ENCODE measurements around the gene AP3S1. TPM values are rescaled to one million over a fixed set of nuclear protein-coding genes. Genes with fewer than 3 reads are reported as not detected.

The AP3S1 gene
- total RNA-seq, 2 experiments from 2014 or later: 33.2 to 33.6 TPM

DNA sequence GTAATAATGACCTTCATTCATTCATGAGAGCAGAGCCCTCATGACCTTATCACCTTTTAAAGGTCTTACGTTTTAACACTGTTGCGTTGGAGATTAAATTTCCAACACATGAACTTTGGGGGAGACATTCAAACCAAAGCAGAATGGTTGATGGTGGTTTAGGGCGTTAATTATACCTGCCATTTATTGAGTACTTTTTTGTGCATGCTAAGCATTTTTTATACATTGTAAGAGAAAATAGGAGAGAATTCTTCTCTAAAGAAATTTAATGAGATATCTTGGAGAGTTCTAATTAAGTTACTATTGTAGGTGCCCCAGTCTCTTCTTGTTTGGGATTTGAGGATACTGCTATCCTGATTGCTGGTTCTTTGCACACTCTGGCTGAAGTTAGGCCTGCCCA, 12.4 kb downstream of the AP3S1 start:
- CTCF ChIA-PET: no interaction called here
- peaks cover 37% of the 10 kb centered on the region for H3K4me1 Mint-ChIP-seq (ENCODE audit: low read depth)
- Histone ChIP-seq H3K27ac (ENCODE audit: low read depth in 1 of 2, low read length in 2 of 2) (no peak overlapping the region), H3K9me3 (ENCODE audit: control insufficient read depth in 1 of 2, insufficient read depth in 1 of 2, low read length in 2 of 2) (no peaks in the 10 kb centered on the region), H3K4me3 (ENCODE audit: low read length) (no peak overlapping the region), H3K4me1 (ENCODE audit: insufficient read depth, low read length) (no peaks in the 10 kb centered on the region), H3K36me3 (ENCODE audit: insufficient read depth, low read length) (no peaks in the 10 kb centered on the region), H3K27me3 (ENCODE audit: control insufficient read depth in 1 of 2, insufficient read depth in 2 of 2, low read length in 2 of 2) (no peaks in the 10 kb centered on the region)
- TF ChIP-seq, protein P1, sequence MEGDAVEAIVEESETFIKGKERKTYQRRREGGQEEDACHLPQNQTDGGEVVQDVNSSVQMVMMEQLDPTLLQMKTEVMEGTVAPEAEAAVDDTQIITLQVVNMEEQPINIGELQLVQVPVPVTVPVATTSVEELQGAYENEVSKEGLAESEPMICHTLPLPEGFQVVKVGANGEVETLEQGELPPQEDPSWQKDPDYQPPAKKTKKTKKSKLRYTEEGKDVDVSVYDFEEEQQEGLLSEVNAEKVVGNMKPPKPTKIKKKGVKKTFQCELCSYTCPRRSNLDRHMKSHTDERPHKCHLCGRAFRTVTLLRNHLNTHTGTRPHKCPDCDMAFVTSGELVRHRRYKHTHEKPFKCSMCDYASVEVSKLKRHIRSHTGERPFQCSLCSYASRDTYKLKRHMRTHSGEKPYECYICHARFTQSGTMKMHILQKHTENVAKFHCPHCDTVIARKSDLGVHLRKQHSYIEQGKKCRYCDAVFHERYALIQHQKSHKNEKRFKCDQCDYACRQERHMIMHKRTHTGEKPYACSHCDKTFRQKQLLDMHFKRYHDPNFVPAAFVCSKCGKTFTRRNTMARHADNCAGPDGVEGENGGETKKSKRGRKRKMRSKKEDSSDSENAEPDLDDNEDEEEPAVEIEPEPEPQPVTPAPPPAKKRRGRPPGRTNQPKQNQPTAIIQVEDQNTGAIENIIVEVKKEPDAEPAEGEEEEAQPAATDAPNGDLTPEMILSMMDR (IDR thresholded peaks at IDR 0.05): no peak
- intact Hi-C loops (cut with DNase I, micrococcal nuclease): no loop called here
- H3K4me3 Mint-ChIP-seq: no peak overlapping the region
- H3K9me3 Mint-ChIP-seq: no peaks in the 10 kb centered on the region
- ATAC-seq (ENCODE audit: poor library complexity): no peak
- no peaks in the 10 kb centered on the region for H3K27me3 Mint-ChIP-seq
- peaks cover 13% of the 10 kb centered on the region for H3K36me3 Mint-ChIP-seq (ENCODE audit: low read depth)
- no peak overlapping the region for H3K27ac Mint-ChIP-seq
- DNase-seq: no peak
- POLR2A ChIA-PET: no interaction called here

DNA sequence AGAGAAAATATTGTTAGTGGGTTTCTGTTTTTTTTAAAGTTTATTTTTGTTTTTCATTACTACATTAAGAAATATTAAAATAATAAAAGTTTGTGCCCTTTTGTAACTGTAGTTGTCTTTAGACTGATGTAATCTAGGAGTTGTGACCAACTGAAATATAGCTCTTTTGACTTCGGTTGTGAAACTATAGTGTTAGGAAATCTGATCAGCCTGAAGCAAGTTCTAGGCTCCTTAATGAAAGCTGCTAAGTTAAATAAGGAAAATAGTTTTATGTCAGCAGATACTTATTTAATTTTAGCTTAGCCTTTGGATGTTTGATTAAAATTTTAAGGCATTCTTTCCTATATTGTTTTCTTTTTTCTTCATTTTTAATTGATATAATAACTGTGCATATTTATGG, 14.2 kb downstream of the AP3S1 start:
- CTCF ChIA-PET: no interaction called here
- no peak overlapping the region for H3K27ac ChIP-seq (ENCODE audit: low read depth in 1 of 2, low read length in 2 of 2)
- no peaks in the 10 kb centered on the region for H3K9me3 Mint-ChIP-seq
- no peaks in the 10 kb centered on the region for H3K27me3 ChIP-seq (ENCODE audit: control insufficient read depth in 1 of 2, insufficient read depth in 2 of 2, low read length in 2 of 2)
- DNase-seq: no peak
- no peaks in the 10 kb centered on the region for H3K27me3 Mint-ChIP-seq
- no peaks in the 10 kb centered on the region for H3K36me3 ChIP-seq (ENCODE audit: insufficient read depth, low read length)
- TF ChIP-seq, protein P1 (IDR thresholded peaks at IDR 0.05): no peak
- H3K27ac Mint-ChIP-seq: no peak overlapping the region
- intact Hi-C loops (cut with DNase I, micrococcal nuclease): no loop called here
- peaks cover 14% of the 10 kb centered on the region for H3K36me3 Mint-ChIP-seq (ENCODE audit: low read depth)
- no peak overlapping the region for H3K4me3 Mint-ChIP-seq
- no peak overlapping the region for H3K4me3 ChIP-seq (ENCODE audit: low read length)
- H3K4me1 ChIP-seq (ENCODE audit: insufficient read depth, low read length): no peaks in the 10 kb centered on the region
- POLR2A ChIA-PET: no interaction called here
- peaks cover 38% of the 10 kb centered on the region for H3K4me1 Mint-ChIP-seq (ENCODE audit: low read depth)
- ATAC-seq (ENCODE audit: poor library complexity): no peak
- no peaks in the 10 kb centered on the region for H3K9me3 ChIP-seq (ENCODE audit: control insufficient read depth in 1 of 2, insufficient read depth in 1 of 2, low read length in 2 of 2)

DNA sequence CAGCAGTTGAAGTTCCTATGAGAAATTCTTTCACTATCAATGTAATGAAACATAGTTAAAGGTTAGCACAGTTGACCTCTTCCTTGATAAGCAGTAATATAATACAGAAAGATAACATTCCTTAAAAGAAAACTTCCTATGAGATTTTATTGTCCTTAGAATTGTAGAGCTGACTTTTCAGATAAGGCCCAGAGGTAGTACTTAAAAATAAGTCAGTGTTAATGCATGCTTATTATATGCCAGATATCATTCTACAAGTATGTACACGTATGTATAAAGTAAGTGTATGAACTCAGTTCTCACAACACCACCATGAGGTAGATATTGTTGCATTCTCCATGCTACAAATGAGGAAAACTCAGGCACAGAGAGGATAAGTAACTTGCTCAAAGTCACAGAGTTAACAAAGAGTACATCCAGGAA, 15.3 kb downstream of the AP3S1 start:
- DNase-seq: no peak
- no peak overlapping the region for H3K4me3 Mint-ChIP-seq
- H3K4me1 Mint-ChIP-seq (ENCODE audit: low read depth): peaks cover 37% of the 10 kb centered on the region
- no peaks in the 10 kb centered on the region for H3K36me3 ChIP-seq (ENCODE audit: insufficient read depth, low read length)
- TF ChIP-seq, protein P1 (IDR thresholded peaks at IDR 0.05): no peak
- H3K36me3 Mint-ChIP-seq (ENCODE audit: low read depth): peaks cover 17% of the 10 kb centered on the region
- ChIA-PET POLR2A (no interaction called here), CTCF (no interaction called here)
- ATAC-seq (ENCODE audit: poor library complexity): no peak
- intact Hi-C loops (cut with DNase I, micrococcal nuclease): no loop called here
- H3K27ac Mint-ChIP-seq: no peak overlapping the region
- H3K4me3 ChIP-seq (ENCODE audit: low read length): no peak overlapping the region
- H3K9me3 ChIP-seq (ENCODE audit: control insufficient read depth in 1 of 2, insufficient read depth in 1 of 2, low read length in 2 of 2): no peaks in the 10 kb centered on the region
- H3K27me3 ChIP-seq (ENCODE audit: control insufficient read depth in 1 of 2, insufficient read depth in 2 of 2, low read length in 2 of 2): no peaks in the 10 kb centered on the region
- no peaks in the 10 kb centered on the region for H3K4me1 ChIP-seq (ENCODE audit: insufficient read depth, low read length)
- H3K27ac ChIP-seq (ENCODE audit: low read depth in 1 of 2, low read length in 2 of 2): no peak overlapping the region
- H3K27me3 Mint-ChIP-seq: no peaks in the 10 kb centered on the region
- no peaks in the 10 kb centered on the region for H3K9me3 Mint-ChIP-seq

Data from CD4-positive, alpha-beta T cell (primary cell).